NAMALWA (cell line): ENCODE measurements around the gene UXT.
"Not testable (repeated sequence)": the region's sequence is repeated elsewhere in the genome, so short reads cannot be mapped to it uniquely, and the experiment has no call there.

ENCODE experiments used
- DNase-seq: peaks from one replicate; pipeline ENCODE4 v3.0.0-alpha.2; 2015; ENCODE audit warnings: low spot score

UXT gene

DNA sequence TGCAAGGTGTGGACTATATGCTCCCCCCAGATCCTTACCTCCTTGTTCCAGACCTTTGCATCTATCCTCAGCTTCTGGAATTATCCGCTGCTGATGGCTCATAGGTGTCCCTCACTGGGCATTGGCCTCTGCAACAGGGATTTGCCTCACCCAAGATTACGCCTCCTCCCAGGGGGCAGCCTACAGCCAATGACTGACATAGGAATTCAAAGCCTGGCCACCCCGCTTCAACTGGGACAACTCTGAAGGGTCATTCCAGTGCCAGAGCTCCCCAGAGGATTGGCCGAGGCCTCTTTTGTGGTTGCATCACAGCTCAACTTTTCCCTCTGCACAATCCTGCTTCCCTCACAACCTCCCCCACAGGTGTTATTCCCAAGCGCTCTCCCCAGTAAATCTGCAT lies 44.4 kb downstream of the UXT start:
- no peak for DNase-seq

GRCh38 chrX:47613082-47613481 lies 45.9 kb downstream of the UXT start:
- DNase-seq = no peak

DNA sequence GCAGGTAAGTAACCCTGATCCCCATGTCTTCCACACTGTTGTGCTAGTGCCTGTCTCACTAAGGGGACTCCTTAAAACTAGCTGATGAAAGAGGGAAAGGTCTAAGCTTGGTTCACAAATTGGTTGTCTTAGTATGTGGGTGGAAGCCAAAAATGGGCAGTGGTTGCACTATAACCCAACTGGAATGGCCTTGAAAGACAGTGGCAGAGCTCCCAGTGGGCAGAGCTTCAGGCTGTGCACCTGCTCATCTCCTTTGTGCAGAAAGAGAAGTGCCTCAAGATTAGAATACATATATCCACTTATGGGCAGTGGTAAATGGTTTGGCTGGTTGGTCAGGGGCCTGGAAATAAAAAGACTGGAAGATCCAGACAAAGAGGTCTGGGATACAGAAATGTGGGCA lies 46.6 kb downstream of the UXT start:
- no peak for DNase-seq

GRCh38 chrX:47611926-47612325 lies 47.1 kb downstream of the UXT start:
- no peak for DNase-seq

- DNase-seq = no peak
These were observed 47.5 kb downstream of the UXT start for GRCh38 chrX:47611489-47611888.

- no peak for DNase-seq
These were observed 48.5 kb downstream of the UXT start for GRCh38 chrX:47610511-47610910.

DNA sequence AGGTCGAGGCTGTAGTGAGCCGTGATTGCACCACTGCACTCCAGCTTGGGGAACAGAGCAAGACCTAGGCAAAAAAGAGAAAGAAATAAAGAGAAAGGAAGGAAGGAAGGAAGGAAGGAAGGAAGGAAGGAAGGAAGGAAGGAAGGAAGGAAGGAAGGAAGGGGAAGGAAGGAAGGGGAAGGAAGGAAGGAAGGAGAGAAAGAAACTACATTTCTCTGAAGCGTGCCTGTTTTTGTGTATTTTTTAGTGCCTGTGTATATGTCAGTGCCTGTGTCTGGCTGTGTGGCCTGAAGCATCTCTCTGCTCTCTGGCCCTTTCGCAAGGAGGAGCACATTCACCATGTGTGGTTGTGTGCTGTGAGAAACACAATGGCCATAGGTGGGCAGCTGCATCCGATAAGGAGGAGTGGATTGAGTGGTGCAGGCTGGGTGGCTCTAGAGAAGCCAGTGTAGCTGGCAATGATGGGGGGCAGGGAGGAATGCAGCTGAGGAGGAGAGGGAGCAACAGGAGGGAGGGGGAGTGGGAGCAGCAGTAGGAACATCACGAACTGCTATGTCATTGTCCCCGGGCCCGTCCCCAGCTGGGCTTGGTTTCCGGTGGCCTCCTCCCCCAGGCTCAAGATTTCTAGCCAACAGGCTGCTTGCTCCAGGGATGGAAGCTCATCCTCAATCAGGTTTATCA lies 50.7 kb downstream of the UXT start:
- no peak for DNase-seq

GRCh38 chrX:47607091-47607490 lies 51.9 kb downstream of the UXT start:
- no peak for DNase-seq

- DNase-seq = no peak
These were observed 54.0 kb downstream of the UXT start for GRCh38 chrX:47605024-47605423.

GRCh38 chrX:47603125-47603524 lies 55.9 kb downstream of the UXT start:
- DNase-seq = not testable (repeated sequence)
